ENCODE data around the gene SIRT3. TPM values are rescaled to one million over a fixed set of nuclear protein-coding genes. Genes with fewer than 3 reads are reported as not detected.
"Not testable (repeated sequence)": the region's sequence is repeated elsewhere in the genome, so short reads cannot be mapped to it uniquely, and the experiment has no call there.

SIRT3 gene
- total RNA-seq, 4 donors from 2014 or later = 21.2 to 36.3 (median 29.3) TPM

- H3K9me3 ChIP-seq, H3K4me1 ChIP-seq, H3K4me3 ChIP-seq, H3K27ac ChIP-seq, H3K36me3 ChIP-seq, H3K27me3 ChIP-seq: not testable (repeated sequence)
- peak in 1 of 3 donors; percentile 50 for DNase-seq
- peak in 1 of 6 experiments; percentile 4 for TF ChIP-seq CTCF (IDR thresholded peaks at IDR 0.05)
Observed at GRCh38 chr11:189843-190311, 46.3 kb downstream of the SIRT3 start.

GRCh38 chr11:189200-189783 lies 46.9 kb downstream of the SIRT3 start:
- H3K4me3 ChIP-seq, H3K27ac ChIP-seq: not testable (repeated sequence)
- peak in 2 of 3 donors; percentile 46 for DNase-seq

GRCh38 chr11:180242-180641 lies 55.9 kb downstream of the SIRT3 start:
- not testable (repeated sequence) for DNase-seq, H3K4me3 ChIP-seq, H3K9me3 ChIP-seq, H3K36me3 ChIP-seq, H3K4me1 ChIP-seq, H3K27me3 ChIP-seq, H3K27ac ChIP-seq

More at GRCh38 chr11:189200-189783, 46.9 kb downstream of the SIRT3 start:
- not testable (repeated sequence) for H3K27me3 ChIP-seq, H3K36me3 ChIP-seq, H3K4me1 ChIP-seq, H3K9me3 ChIP-seq

Other genes starting within 250 kb of the SIRT3 start
- gene SCGB1C1, start 43.3 kb downstream of the SIRT3 start, total RNA-seq = not detected
- 10 to 100 TPM; 20.6 to 69.7 (median 40.1) TPM for gene BET1L, start 28.9 kb downstream of the SIRT3 start, total RNA-seq
- gene RIC8A, start 28.6 kb downstream of the SIRT3 start, total RNA-seq = 100 to 1,000 TPM in 1 of 4 donors, 10 to 100 TPM in 3; 65.0 to 108 (median 86.8) TPM
- gene PSMD13, start 634 bp upstream of the SIRT3 start, total RNA-seq = 100 to 1,000 TPM in 2 of 4 donors, 10 to 100 TPM in 2; 74.5 to 125 (median 96.9) TPM
- gene NLRP6, start 42.1 kb upstream of the SIRT3 start, total RNA-seq = 100 to 1,000 TPM; 109 to 687 (median 492) TPM
- gene PGGHG, start 52.8 kb upstream of the SIRT3 start, total RNA-seq = 100 to 1,000 TPM in 3 of 4 donors, 10 to 100 TPM in 1; 94.2 to 385 (median 317) TPM
- not detected for gene IFITM5, start 63.2 kb upstream of the SIRT3 start, total RNA-seq
- gene IFITM2, start 71.5 kb upstream of the SIRT3 start, total RNA-seq = 10 to 100 TPM; 15.6 to 98.2 (median 46.0) TPM
- 100 to 1,000 TPM in 2 of 4 donors, 10 to 100 TPM in 2; 45.9 to 141 (median 89.6) TPM for gene IFITM1, start 77.7 kb upstream of the SIRT3 start, total RNA-seq
- gene IFITM3, start 84.5 kb upstream of the SIRT3 start, total RNA-seq = 100 to 1,000 TPM in 1 of 4 donors, 10 to 100 TPM in 3; 30.6 to 200 (median 84.7) TPM
- 10 to 100 TPM in 2 of 4 donors, 1 to 10 TPM in 2; 2.5 to 36.3 (median 9.3) TPM for gene B4GALNT4, start 133.2 kb upstream of the SIRT3 start, total RNA-seq
- gene PKP3, start 157.9 kb upstream of the SIRT3 start, total RNA-seq = 100 to 1,000 TPM in 3 of 4 donors, 10 to 100 TPM in 1; 95.7 to 254 (median 202) TPM
- 100 to 1,000 TPM in 3 of 4 donors, 10 to 100 TPM in 1; 82.3 to 143 (median 111) TPM for gene SIGIRR, start 178.7 kb upstream of the SIRT3 start, total RNA-seq
- 100 to 1,000 TPM; 161 to 474 (median 254) TPM for gene ANO9, start 205.7 kb upstream of the SIRT3 start, total RNA-seq
- 10 to 100 TPM; 21.0 to 42.7 (median 31.7) TPM for gene PTDSS2, start 213.9 kb upstream of the SIRT3 start, total RNA-seq